Thoracic aorta (tissue), 2 donors: ENCODE measurements around the gene DNAH3. TPM values are rescaled to one million over a fixed set of nuclear protein-coding genes. Genes with fewer than 3 reads are reported as not detected.

ENCODE experiments used
- ATAC-seq: fragments of 150-250 bp; one replicate; pipeline ENCODE4 v1.8.0; 2017; ENCODE audit warnings: low read depth; ENCODE audit not compliant: insufficient number of reproducible peaks, low FRiP score
- DNase-seq: peaks from one replicate; pipeline ENCODE4 v3.0.0-alpha.2; 2020; ENCODE audit warnings: low spot score
- H3K27ac ChIP-seq, 2 donors: fragments of 200-600 bp; sonication (generic); 1 replicate in 1 of 2; 2 replicates in 1 of 2; pipeline ENCODE4 v1.5.1; 2016; ENCODE audit warnings: mild to moderate bottlenecking in 2 of 2, moderate library complexity in 2 of 2
- H3K27me3 ChIP-seq: fragments of 200-600 bp; sonication (generic); replicated peaks from 2 replicates; pipeline ENCODE4 v1.6.0; 2016; ENCODE audit warnings: mild to moderate bottlenecking; ENCODE audit not compliant: insufficient read depth
- H3K36me3 ChIP-seq: fragments of 200-600 bp; sonication (generic); one replicate; pipeline ENCODE4 v1.5.1; 2016
- H3K4me1 ChIP-seq, 2 donors: fragments of 200-600 bp; sonication (generic); 1 replicate in 1 of 2; 2 replicates in 1 of 2; pipeline versions ENCODE4 v1.5.1 to v1.6.0; 2016; ENCODE audit warnings: low read depth in 2 of 2, mild to moderate bottlenecking in 1 of 2; ENCODE audit not compliant: control insufficient read depth in 1 of 2
- H3K4me3 ChIP-seq: fragments of 200-600 bp; sonication (generic); 2 replicates; pipeline ENCODE4 v1.5.1; 2016; ENCODE audit warnings: mild to moderate bottlenecking
- H3K9me3 ChIP-seq: fragments of 200-600 bp; sonication (generic); 2 replicates; pipeline ENCODE4 v1.5.1; 2016
- total RNA-seq, 2 donors: library from RNA; depleted of rRNA; stranded (reverse); fragments of >200 nt; gene quantifications; one replicate each; pipeline versions ENCODE4 v1.1.0 to v1.2.3, GENCODE V29; 2016
- TF ChIP-seq, protein P1 (sequence below): fragments of 200-600 bp; sonication (generic); IDR thresholded peaks from one replicate; pipeline ENCODE4 v1.5.1; 2019; ENCODE audit warnings: antibody characterized with exemption

Gene DNAH3
- total RNA-seq, 2 donors from 2014 or later, result not detected

DNA sequence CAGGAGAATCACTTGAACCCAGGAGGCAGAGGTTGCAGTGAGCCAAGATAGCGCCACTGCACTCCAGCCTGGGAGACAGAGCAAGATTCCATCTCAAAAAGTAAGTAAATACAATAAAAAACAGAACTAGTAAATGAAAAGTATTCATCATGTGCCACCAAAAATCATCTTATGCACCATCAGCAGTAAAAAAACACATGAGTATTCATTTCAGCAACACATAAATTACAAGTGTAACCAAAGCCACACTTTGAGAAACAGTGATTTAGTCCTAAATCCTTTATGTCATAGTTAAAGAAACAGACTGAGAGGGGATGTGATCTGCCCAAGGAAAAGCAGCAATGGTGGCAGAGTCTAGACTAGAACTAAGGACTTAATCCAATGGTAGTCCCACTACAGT, 263.4 kb downstream of the DNAH3 start:
- TF ChIP-seq, protein P1, sequence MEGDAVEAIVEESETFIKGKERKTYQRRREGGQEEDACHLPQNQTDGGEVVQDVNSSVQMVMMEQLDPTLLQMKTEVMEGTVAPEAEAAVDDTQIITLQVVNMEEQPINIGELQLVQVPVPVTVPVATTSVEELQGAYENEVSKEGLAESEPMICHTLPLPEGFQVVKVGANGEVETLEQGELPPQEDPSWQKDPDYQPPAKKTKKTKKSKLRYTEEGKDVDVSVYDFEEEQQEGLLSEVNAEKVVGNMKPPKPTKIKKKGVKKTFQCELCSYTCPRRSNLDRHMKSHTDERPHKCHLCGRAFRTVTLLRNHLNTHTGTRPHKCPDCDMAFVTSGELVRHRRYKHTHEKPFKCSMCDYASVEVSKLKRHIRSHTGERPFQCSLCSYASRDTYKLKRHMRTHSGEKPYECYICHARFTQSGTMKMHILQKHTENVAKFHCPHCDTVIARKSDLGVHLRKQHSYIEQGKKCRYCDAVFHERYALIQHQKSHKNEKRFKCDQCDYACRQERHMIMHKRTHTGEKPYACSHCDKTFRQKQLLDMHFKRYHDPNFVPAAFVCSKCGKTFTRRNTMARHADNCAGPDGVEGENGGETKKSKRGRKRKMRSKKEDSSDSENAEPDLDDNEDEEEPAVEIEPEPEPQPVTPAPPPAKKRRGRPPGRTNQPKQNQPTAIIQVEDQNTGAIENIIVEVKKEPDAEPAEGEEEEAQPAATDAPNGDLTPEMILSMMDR, result no peak
- Histone ChIP-seq H3K27ac (peak overlapping the region in 1 of 2 donors; percentile 1), H3K9me3 (no peaks in the 10 kb centered on the region), H3K4me1 (peaks cover 8 to 38% of the 10 kb centered on the region in 2 donors), H3K4me3 (no peak overlapping the region), H3K36me3 (peaks cover 5% of the 10 kb centered on the region), H3K27me3 (no peaks in the 10 kb centered on the region)
- DNase-seq (no peak), ATAC-seq (no peak)

DNA sequence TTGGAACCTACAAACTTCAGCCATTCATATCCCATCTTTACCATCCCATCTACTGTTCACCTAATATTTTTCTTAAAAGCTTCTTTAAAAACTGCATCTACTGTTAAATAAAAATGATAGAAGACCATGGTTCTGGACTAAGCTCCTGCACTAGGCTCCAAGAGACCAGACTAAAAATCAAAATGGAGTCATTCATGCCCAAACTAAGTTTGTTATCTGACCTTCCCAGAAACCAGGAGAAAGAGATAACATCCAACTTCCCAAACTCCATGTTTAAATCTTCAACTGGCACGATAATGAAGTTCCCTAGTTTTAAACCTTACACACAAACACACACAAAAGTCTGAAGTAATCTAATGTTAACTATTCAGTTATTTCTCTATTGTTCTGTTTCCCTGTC, 264.3 kb downstream of the DNAH3 start:
- ATAC-seq (no peak), DNase-seq (no peak)
- Histone ChIP-seq H3K27me3 (no peaks in the 10 kb centered on the region), H3K36me3 (no peaks in the 10 kb centered on the region), H3K4me3 (no peak overlapping the region), H3K4me1 (peaks cover 14 to 47% of the 10 kb centered on the region in 2 donors), H3K9me3 (no peaks in the 10 kb centered on the region), H3K27ac (no peak overlapping the region)
- TF ChIP-seq, protein P1, result no peak

DNA sequence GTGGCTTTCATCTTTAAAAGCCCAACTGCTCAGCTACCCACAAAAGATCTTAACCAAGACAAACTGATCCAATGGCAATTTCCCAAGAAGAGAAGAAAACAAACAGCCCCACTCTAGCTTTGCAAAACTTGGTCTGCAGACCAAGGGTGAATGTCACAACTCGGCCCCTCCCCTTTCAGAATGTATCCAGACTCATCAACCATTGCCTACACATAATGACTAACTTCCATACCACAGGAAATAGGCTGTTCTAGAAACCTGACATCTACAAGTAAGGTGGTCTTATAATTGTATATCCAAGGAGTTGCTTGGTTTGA, 266.4 kb downstream of the DNAH3 start:
- no peak overlapping the region for H3K4me3 ChIP-seq
- no peak overlapping the region for H3K27ac ChIP-seq
- H3K36me3 ChIP-seq, result no peaks in the 10 kb centered on the region
- H3K27me3 ChIP-seq, result no peaks in the 10 kb centered on the region
- TF ChIP-seq, protein P1, result no peak
- no peak for ATAC-seq
- no peaks in the 10 kb centered on the region for H3K9me3 ChIP-seq
- no peak for DNase-seq
- peaks cover 34 to 59% of the 10 kb centered on the region in 2 donors for H3K4me1 ChIP-seq

DNA sequence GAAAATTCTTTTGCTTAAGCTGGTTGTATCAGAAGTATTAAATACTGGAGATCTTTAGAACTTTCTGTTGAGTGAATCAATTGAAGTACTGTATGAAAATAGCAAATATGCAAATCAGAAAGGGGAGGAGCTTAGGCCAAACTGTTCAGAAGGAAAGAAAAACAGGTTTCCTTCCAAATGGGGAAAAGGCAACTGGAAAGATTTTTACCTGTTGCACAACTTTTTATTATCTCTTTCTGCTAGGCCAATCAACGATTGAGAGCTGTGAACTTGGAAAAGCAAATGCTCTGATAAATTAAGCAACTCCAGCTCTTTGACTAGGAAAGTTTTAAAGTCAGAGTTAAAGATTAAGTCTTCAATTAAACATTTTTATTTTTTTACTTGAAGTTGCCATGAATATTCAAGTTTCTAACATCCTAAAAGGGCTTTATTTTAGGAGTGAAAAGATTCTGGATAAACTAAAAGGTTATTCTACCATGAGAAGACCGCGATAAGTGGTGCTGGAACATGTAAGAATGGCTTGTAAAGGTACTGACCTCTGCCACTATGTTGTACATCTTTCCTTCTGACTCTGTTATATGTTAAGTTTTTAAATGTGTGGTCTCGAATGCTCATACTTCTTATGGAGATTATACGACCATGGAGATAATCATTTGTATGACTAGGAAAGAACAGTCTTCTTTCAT, 266.9 kb downstream of the DNAH3 start:
- ATAC-seq, result no peak
- TF ChIP-seq, protein P1, result no peak
- Histone ChIP-seq H3K4me1 (peaks cover 39 to 64% of the 10 kb centered on the region in 2 donors), H3K4me3 (no peak overlapping the region), H3K36me3 (no peaks in the 10 kb centered on the region), H3K27ac (no peak overlapping the region), H3K9me3 (no peaks in the 10 kb centered on the region), H3K27me3 (no peaks in the 10 kb centered on the region)
- no peak for DNase-seq

Other genes starting within 250 kb of the DNAH3 start
- gene LDAF1, start 7.8 kb upstream of the DNAH3 start, total RNA-seq, result 100 to 1,000 TPM; 110 to 112 TPM
- gene ZP2, start 60.7 kb upstream of the DNAH3 start, total RNA-seq, result not detected
- not detected for gene ANKS4B, start 82.9 kb upstream of the DNAH3 start, total RNA-seq
- gene CRYM, start 127.4 kb upstream of the DNAH3 start, total RNA-seq, result not detected